Activated naive CD8-positive, alpha-beta T cell (primary cell): ENCODE measurements around the gene REV3L.
"Not testable (repeated sequence)": the region's sequence is repeated elsewhere in the genome, so short reads cannot be mapped to it uniquely, and the experiment has no call there.

Experiments
- H3K27ac Mint-ChIP-seq: one replicate; pipeline ENCODE4 v1.8.0; 2021; ENCODE audit warnings: mixed read lengths
- H3K27me3 Mint-ChIP-seq: one replicate; pipeline ENCODE4 v1.8.0; 2021; ENCODE audit warnings: mixed read lengths
- H3K36me3 Mint-ChIP-seq: one replicate; pipeline ENCODE4 v1.8.0; 2021; ENCODE audit warnings: mixed read lengths
- H3K4me1 Mint-ChIP-seq: one replicate; pipeline ENCODE4 v1.8.0; 2021; ENCODE audit warnings: low read depth, mixed read lengths
- H3K4me3 Mint-ChIP-seq: one replicate; pipeline ENCODE4 v1.8.0; 2021; ENCODE audit warnings: mild to moderate bottlenecking, mixed read lengths
- H3K9me3 Mint-ChIP-seq: one replicate; pipeline ENCODE4 v1.8.0; 2021; ENCODE audit warnings: low read depth, mixed read lengths

Gene REV3L

DNA sequence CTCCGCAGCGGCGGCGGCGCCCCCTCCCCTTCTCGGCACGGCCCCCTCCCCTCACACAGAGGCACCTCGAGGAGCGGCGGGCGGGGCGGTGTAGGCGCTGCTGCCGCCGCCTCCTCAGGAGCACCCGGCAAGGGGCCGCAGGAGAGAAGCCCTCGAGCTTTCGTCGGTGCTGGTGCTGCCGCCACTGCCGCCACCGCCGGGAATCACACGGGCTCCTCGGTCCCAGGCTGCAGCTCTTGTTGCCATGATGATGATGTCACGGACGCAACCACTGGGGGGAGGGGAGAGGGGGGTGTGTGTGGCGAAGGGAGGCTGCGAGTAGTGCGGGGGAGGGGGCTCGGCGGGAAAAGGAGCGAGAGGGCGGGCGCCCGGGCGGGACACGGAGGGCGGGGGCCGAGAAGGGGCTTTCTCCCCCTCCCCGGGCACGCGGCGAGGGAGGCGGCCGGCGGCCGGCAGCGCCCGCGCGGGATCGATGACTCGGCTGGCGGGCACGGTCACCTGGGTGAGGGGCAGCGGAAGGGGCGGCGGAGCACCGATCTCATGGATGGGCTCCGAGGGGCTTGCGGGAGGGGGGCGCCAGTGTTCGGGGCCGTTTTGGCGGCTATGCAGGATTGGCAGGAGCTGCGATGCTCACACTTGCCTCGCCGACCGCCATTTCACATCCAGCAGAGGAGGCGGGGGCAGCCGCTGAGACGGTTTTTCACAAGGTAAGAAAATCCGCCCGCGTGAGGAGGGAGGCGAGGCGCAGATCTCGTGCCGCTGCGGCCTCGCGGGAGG is at the start of gene REV3L:
TSS of gene REV3L (minus strand) at position 260 of the 777 bp plus-strand sequence. CDS start 330 bp downstream, outside the sequence.
- Mint-ChIP-seq H3K9me3 (no peaks in the 10 kb centered on the region), H3K4me1 (peaks cover 52% of the 10 kb centered on the region), H3K27ac (peak within 1 kb of the TSS; percentile 96), H3K36me3 (no peaks in the 10 kb centered on the region), H3K4me3 (peak within 1 kb of the TSS; percentile 95), H3K27me3 (no peaks in the 10 kb centered on the region)

GRCh38 chr6:111531185-111531584 is 48.2 kb upstream of the REV3L start:
- Mint-ChIP-seq H3K27ac (no peak overlapping the region), H3K9me3 (no peaks in the 10 kb centered on the region), H3K4me1 (peaks cover 25% of the 10 kb centered on the region), H3K27me3 (no peaks in the 10 kb centered on the region), H3K36me3 (peaks cover 6% of the 10 kb centered on the region), H3K4me3 (no peak overlapping the region)

GRCh38 chr6:111530667-111531066 is 47.6 kb upstream of the REV3L start:
- Mint-ChIP-seq H3K4me1 (peaks cover 23% of the 10 kb centered on the region), H3K27ac (no peak overlapping the region), H3K4me3 (no peak overlapping the region)

DNA sequence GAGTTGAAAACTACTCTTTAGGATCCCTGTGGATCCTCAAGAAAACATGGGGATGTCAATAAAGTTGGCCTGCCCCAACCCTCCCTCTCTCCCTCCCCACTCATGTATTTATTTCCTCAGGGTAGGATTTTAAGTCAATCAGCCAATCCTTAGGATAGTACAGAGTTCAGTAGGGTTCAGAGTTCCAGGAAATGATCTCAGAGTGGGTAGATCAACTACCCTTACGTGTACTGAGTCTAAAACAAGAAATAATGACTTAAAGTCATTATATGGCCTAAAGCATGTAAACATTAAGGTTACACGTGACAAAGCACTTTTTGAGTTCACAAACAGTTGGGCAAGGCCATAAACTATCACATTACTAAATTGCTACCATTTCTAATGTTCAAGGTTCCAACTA is 47.2 kb upstream of the REV3L start:
- peaks cover 23% of the 10 kb centered on the region for H3K4me1 Mint-ChIP-seq
- no peak overlapping the region for H3K4me3 Mint-ChIP-seq
- no peaks in the 10 kb centered on the region for H3K27me3 Mint-ChIP-seq
- no peaks in the 10 kb centered on the region for H3K9me3 Mint-ChIP-seq
- H3K27ac Mint-ChIP-seq, result no peak overlapping the region
- H3K36me3 Mint-ChIP-seq, result peaks cover 6% of the 10 kb centered on the region

More at GRCh38 chr6:111530667-111531066, 47.6 kb upstream of the REV3L start:
- Mint-ChIP-seq H3K36me3 (peaks cover 6% of the 10 kb centered on the region), H3K27me3 (no peaks in the 10 kb centered on the region), H3K9me3 (no peaks in the 10 kb centered on the region)

GRCh38 chr6:111527367-111527766 is 44.3 kb upstream of the REV3L start:
- Mint-ChIP-seq H3K27ac (no peak overlapping the region), H3K27me3 (no peaks in the 10 kb centered on the region), H3K36me3 (peaks cover 6% of the 10 kb centered on the region), H3K4me3 (no peak overlapping the region), H3K4me1 (peaks cover 28% of the 10 kb centered on the region), H3K9me3 (no peaks in the 10 kb centered on the region)

DNA sequence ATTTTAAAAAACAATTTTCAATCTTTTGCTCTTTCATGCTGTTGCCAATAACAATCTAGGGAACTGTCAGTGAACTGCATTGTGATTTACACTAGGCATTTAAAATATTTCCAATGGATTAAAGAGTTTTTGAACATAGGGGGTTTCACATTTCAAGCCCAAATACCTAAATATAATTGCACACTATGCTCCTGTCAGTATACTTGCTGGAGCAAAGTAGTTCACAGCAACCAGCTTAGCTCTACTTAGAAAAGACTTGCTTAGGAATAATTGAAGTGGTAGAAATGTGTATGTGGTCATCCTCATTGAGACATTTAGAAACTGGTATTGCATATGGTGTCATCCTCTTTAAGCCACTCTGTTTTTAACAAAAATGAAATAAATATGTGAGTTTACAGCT is 41.7 kb upstream of the REV3L start:
- Mint-ChIP-seq H3K27me3 (no peaks in the 10 kb centered on the region), H3K4me3 (no peak overlapping the region), H3K36me3 (peaks cover 10% of the 10 kb centered on the region), H3K4me1 (peaks cover 26% of the 10 kb centered on the region), H3K27ac (no peak overlapping the region), H3K9me3 (peaks cover 3% of the 10 kb centered on the region)

DNA sequence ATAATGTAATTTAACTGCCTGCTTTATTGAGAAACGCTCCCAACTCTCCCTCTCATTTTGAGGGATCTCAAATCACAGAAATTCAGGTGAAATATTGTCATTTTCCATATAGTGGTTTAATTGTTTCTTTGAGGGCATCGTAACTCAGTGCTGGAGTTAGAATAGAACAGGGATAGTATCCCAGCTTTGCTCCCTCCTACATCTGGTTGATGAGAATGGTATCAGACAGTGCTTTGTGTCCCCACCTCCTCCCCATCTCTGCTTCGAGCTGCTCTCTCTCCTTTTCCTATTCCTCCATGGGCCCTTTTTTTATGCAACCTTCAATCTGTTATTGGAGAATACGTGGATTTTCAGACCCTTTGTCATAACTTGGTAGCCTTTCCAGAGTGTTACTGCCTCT is 41.2 kb upstream of the REV3L start:
- Mint-ChIP-seq H3K27ac (no peak overlapping the region), H3K27me3 (no peaks in the 10 kb centered on the region), H3K9me3 (peaks cover 3% of the 10 kb centered on the region), H3K4me1 (peaks cover 26% of the 10 kb centered on the region), H3K36me3 (peaks cover 10% of the 10 kb centered on the region), H3K4me3 (no peak overlapping the region)

DNA sequence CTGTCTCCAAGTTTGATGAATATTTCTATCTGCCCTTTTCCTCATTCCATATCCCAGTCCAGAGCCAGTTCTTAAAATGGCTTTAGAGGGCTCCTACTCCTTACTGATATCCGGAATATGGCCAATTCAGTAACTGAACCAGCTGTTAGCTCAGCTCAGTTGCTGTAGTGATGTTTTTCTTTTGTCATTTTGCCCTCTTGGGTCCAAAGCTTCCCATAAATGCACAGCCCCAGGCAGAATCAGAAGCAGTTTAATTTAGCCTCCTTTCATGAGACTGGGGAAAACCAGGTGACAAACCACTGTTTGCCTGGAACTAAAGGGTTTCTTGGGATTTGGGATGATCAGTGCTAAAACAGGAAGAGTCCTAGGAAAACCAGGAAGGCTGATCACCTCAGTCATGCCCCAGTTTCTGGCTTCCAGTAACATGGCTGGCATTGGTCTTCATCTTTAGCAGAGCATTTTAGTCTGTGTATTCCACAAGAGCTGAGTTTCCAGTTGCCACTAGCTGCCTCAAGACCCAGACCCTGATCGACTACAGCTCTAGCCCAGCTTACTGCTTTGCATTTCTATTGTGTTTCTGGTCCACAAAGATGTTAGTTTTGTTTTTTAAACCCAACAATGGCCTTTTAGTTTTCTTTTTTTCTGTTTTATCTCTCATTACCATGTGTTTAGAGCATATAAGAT is 40.6 kb upstream of the REV3L start:
- peaks cover 3% of the 10 kb centered on the region for H3K9me3 Mint-ChIP-seq
- peaks cover 6% of the 10 kb centered on the region for H3K36me3 Mint-ChIP-seq
- no peaks in the 10 kb centered on the region for H3K27me3 Mint-ChIP-seq
- H3K4me3 Mint-ChIP-seq, result no peak overlapping the region
- peaks cover 23% of the 10 kb centered on the region for H3K4me1 Mint-ChIP-seq
- H3K27ac Mint-ChIP-seq, result no peak overlapping the region

DNA sequence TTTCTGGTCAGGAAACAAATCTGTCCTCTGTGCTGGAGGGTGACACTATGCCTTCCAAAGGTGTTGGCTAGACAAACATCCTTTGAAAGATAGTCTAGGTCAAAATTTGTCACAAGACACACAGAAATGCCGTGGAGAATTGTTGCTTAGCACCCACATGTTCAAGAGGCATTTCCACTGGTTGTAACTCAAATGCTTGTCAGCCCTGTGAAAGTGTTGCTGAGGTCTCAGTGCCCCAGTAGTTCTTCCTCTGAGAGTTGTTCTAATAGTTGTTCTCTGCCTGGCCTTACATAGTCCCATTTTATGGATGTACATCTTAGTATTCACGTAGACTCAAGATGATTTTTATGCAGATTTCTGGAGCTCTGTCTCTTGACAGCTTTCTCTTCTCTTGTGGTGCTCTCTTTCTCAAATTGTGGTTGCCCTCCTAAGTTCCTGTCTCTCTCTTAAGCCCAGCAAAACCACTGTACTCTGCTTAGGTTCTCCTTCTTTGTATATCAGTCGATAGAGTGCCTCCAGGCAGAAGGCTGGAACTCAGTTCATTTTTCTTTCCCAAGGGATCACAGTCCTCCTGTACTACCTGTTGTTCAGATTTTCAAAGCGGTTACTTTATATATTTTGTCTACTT is 39.5 kb upstream of the REV3L start:
- Mint-ChIP-seq H3K9me3 (peaks cover 3% of the 10 kb centered on the region), H3K36me3 (peaks cover 6% of the 10 kb centered on the region), H3K4me1 (peaks cover 23% of the 10 kb centered on the region), H3K27ac (peak overlapping the region; percentile 69), H3K27me3 (no peaks in the 10 kb centered on the region), H3K4me3 (no peak overlapping the region)

DNA sequence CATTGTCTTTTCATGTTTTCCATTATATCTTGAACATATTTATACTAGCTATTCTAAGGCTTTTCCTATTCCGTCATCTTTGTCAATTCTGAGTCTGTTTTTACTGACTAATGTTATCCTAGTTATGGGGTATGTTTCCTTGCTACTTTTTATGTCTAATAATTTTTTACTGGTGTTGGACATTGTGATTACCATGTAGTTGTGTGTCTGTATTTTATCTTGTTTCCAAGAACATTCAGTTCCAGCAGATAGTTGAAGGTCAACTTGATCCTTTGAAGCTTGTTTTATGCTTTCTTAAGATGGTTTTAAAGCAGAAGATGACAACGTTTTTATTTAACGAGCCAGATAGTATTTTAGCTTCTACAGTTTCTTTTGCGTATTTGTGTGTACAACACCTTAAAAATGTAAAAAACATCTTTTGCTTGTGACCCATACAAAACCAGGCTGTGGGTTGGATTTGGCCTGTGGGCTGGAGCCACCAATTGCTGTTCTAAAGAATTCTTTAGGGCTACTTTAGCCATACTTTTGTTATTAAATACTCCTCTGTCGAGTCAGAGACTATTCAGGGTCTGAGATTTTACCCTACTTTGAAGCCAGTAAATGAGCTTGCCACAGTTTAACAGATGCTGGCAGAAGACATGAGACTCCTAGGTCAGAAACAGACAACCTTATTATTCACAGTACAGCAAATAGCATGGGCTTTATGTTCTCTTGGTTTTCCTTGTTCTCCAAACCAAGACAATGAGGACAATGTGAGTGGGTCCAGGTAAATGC is 38.7 kb upstream of the REV3L start:
- H3K9me3 Mint-ChIP-seq, result peaks cover 3% of the 10 kb centered on the region
- H3K4me1 Mint-ChIP-seq, result peaks cover 23% of the 10 kb centered on the region
- no peak overlapping the region for H3K27ac Mint-ChIP-seq
- H3K36me3 Mint-ChIP-seq, result peaks cover 4% of the 10 kb centered on the region
- H3K4me3 Mint-ChIP-seq, result no peak overlapping the region
- no peaks in the 10 kb centered on the region for H3K27me3 Mint-ChIP-seq

GRCh38 chr6:111520524-111520923 is 37.5 kb upstream of the REV3L start:
- H3K27ac Mint-ChIP-seq, result no peak overlapping the region
- H3K4me3 Mint-ChIP-seq, result no peak overlapping the region
- peaks cover 4% of the 10 kb centered on the region for H3K36me3 Mint-ChIP-seq
- H3K4me1 Mint-ChIP-seq, result peaks cover 23% of the 10 kb centered on the region
- peaks cover 3% of the 10 kb centered on the region for H3K9me3 Mint-ChIP-seq
- H3K27me3 Mint-ChIP-seq, result no peaks in the 10 kb centered on the region

- Mint-ChIP-seq H3K9me3 (peaks cover 3% of the 10 kb centered on the region), H3K27me3 (no peaks in the 10 kb centered on the region), H3K27ac (no peak overlapping the region), H3K4me3 (no peak overlapping the region), H3K36me3 (peaks cover 4% of the 10 kb centered on the region), H3K4me1 (peaks cover 16% of the 10 kb centered on the region)
Measured at GRCh38 chr6:111517965-111518364, 34.9 kb upstream of the REV3L start.

- no peak overlapping the region for H3K27ac Mint-ChIP-seq
- no peaks in the 10 kb centered on the region for H3K9me3 Mint-ChIP-seq
- no peaks in the 10 kb centered on the region for H3K27me3 Mint-ChIP-seq
- no peak overlapping the region for H3K4me3 Mint-ChIP-seq
- H3K36me3 Mint-ChIP-seq, result peaks cover 3% of the 10 kb centered on the region
- no peaks in the 10 kb centered on the region for H3K4me1 Mint-ChIP-seq
Measured at GRCh38 chr6:111515259-111515658, 32.2 kb upstream of the REV3L start.

DNA sequence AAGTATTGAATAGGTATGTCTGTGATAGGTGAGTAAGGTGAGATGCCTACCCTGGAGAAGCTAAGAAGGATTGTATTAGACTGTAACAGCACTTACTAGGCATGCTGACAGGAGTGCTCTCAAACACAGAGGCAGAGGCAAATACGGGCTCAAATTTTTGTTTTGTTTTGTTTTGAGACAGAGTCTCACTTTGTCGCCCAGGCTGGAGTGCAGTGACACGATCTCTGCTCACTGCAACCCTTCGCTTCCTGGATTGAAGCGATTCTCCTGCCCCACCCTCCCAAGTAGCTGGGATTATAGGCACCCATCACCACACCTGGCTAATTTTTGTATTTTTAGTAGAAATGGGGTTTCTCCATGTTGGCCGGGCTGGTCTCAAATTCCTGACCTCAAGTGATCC is 31.5 kb upstream of the REV3L start:
- H3K4me3 Mint-ChIP-seq, H3K36me3 Mint-ChIP-seq, H3K4me1 Mint-ChIP-seq, H3K27me3 Mint-ChIP-seq, H3K27ac Mint-ChIP-seq, H3K9me3 Mint-ChIP-seq: not testable (repeated sequence)

DNA sequence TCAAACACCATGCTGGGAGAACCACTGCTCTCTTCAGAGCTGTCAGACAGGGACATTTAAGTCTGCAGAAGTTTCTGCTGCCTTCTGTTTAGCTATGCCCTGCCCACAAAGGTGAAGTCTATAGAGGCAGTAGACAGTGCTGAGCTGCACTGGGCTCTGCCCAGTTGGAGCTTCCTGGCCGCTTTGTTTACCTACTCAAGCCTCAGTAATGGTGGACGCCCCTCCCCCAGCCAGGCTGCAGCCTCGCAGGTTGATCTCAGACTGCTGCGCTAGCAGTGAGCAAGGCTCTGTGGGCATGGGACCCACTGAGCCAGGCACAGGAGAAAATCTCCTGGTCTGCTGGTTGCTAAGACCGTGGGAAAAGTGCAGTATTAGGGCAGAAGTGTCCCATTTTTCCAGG is 24.2 kb upstream of the REV3L start:
- not testable (repeated sequence) for H3K27me3 Mint-ChIP-seq, H3K9me3 Mint-ChIP-seq, H3K27ac Mint-ChIP-seq, H3K4me3 Mint-ChIP-seq
- peaks cover 20% of the 10 kb centered on the region for H3K4me1 Mint-ChIP-seq
- peaks cover 15% of the 10 kb centered on the region for H3K36me3 Mint-ChIP-seq
